ENCODE measurements around the gene AMDHD1.

The AMDHD1 gene

GRCh38 chr12:95942524-95943329, 404 bp upstream of the AMDHD1 start, which contains the start of gene CCDC38:
Gene CCDC38, minus strand, starts transcription at chr12:95942614. Its CDS starts 6,105 bp downstream, at chr12:95936509.
- DNase-seq (ENCODE audit: low spot score), result peak; percentile 82
- TF ChIP-seq CTCF (IDR thresholded peaks at IDR 0.05; ENCODE audit: poor library complexity, severe bottlenecking), result no peak
- H3K27me3 ChIP-seq (ENCODE audit: insufficient read depth, poor library complexity, severe bottlenecking), result no peaks in the 10 kb centered on the region
- no peaks in the 10 kb centered on the region for H3K36me3 ChIP-seq (ENCODE audit: low read depth)
- ATAC-seq (ENCODE audit: low read depth), result peak; percentile 89
- H3K4me3 ChIP-seq (ENCODE audit: severe bottlenecking), result peak within 1 kb of the TSS; percentile 66
- peak within 1 kb of the TSS; percentile 50 for H3K27ac ChIP-seq (ENCODE audit: poor library complexity, severe bottlenecking)
- no peaks in the 10 kb centered on the region for H3K4me1 ChIP-seq (ENCODE audit: insufficient read depth, poor library complexity, severe bottlenecking)
- H3K9me3 ChIP-seq (ENCODE audit: severe bottlenecking), result no peaks in the 10 kb centered on the region

GRCh38 chr12:95944108-95944704, 1.1 kb downstream of the AMDHD1 start:
- H3K9me3 ChIP-seq (ENCODE audit: severe bottlenecking), result no peaks in the 10 kb centered on the region
- no peak overlapping the region for H3K27ac ChIP-seq (ENCODE audit: poor library complexity, severe bottlenecking)
- no peak for ATAC-seq (ENCODE audit: low read depth)
- TF ChIP-seq CTCF (IDR thresholded peaks at IDR 0.05; ENCODE audit: poor library complexity, severe bottlenecking), result no peak
- no peak for DNase-seq (ENCODE audit: low spot score)
- H3K4me1 ChIP-seq (ENCODE audit: insufficient read depth, poor library complexity, severe bottlenecking), result no peaks in the 10 kb centered on the region
- no peak overlapping the region for H3K4me3 ChIP-seq (ENCODE audit: severe bottlenecking)
- H3K36me3 ChIP-seq (ENCODE audit: low read depth), result no peaks in the 10 kb centered on the region
- H3K27me3 ChIP-seq (ENCODE audit: insufficient read depth, poor library complexity, severe bottlenecking), result no peaks in the 10 kb centered on the region

- no peak overlapping the region for H3K27ac ChIP-seq (ENCODE audit: poor library complexity, severe bottlenecking)
- H3K9me3 ChIP-seq (ENCODE audit: severe bottlenecking), result no peaks in the 10 kb centered on the region
- H3K36me3 ChIP-seq (ENCODE audit: low read depth), result no peaks in the 10 kb centered on the region
- H3K4me1 ChIP-seq (ENCODE audit: insufficient read depth, poor library complexity, severe bottlenecking), result no peaks in the 10 kb centered on the region
- no peaks in the 10 kb centered on the region for H3K27me3 ChIP-seq (ENCODE audit: insufficient read depth, poor library complexity, severe bottlenecking)
- no peak for TF ChIP-seq CTCF (IDR thresholded peaks at IDR 0.05; ENCODE audit: poor library complexity, severe bottlenecking)
- no peak overlapping the region for H3K4me3 ChIP-seq (ENCODE audit: severe bottlenecking)
- no peak for DNase-seq (ENCODE audit: low spot score)
- no peak for ATAC-seq (ENCODE audit: low read depth)
Measured at GRCh38 chr12:95949477-95950206, 6.5 kb downstream of the AMDHD1 start.

GRCh38 chr12:95951515-95951914, 8.4 kb downstream of the AMDHD1 start:
- ATAC-seq (ENCODE audit: low read depth) (no peak), DNase-seq (ENCODE audit: low spot score) (no peak)
- H3K36me3 ChIP-seq (ENCODE audit: low read depth), result no peaks in the 10 kb centered on the region
- no peaks in the 10 kb centered on the region for H3K9me3 ChIP-seq (ENCODE audit: severe bottlenecking)
- TF ChIP-seq CTCF (IDR thresholded peaks at IDR 0.05; ENCODE audit: poor library complexity, severe bottlenecking), result no peak
- H3K27ac ChIP-seq (ENCODE audit: poor library complexity, severe bottlenecking), result no peak overlapping the region
- H3K4me3 ChIP-seq (ENCODE audit: severe bottlenecking), result no peak overlapping the region
- H3K27me3 ChIP-seq (ENCODE audit: insufficient read depth, poor library complexity, severe bottlenecking), result no peaks in the 10 kb centered on the region
- H3K4me1 ChIP-seq (ENCODE audit: insufficient read depth, poor library complexity, severe bottlenecking), result no peaks in the 10 kb centered on the region

All from RWPE2 (cell line).